H1 (cell line): ENCODE results near the gene MDFI.

Experiments
- ATF2 ChIP-seq: IDR thresholded peaks from 2 replicates; pipeline ENCODE4 v1.6.1; 2012; ENCODE audit warnings: low read length, inconsistent platforms
- CBX5 ChIP-seq: fragments of 300-800, 300-1000 bp; sonication (generic); IDR thresholded peaks from 2 replicates; pipeline ENCODE4 v1.7.1; 2016; ENCODE audit warnings: antibody characterized with exemption, low read length, low read depth
- CEBPB ChIP-seq: IDR thresholded peaks from 2 replicates; pipeline ENCODE4 v1.6.1; 2012; ENCODE audit warnings: low read depth, low read length
- CHD1 ChIP-seq: IDR thresholded peaks from 2 replicates; pipeline ENCODE4 v1.6.1; 2012; ENCODE audit warnings: low read depth, low read length, improper control_type of control experiment
- POLR2AphosphoS5 ChIP-seq: IDR thresholded peaks from 2 replicates; pipeline ENCODE4 v1.6.1; 2011; ENCODE audit warnings: low read depth, low read length
- SIX5 ChIP-seq: IDR thresholded peaks from 2 replicates; pipeline ENCODE4 v1.6.1; 2011; ENCODE audit warnings: mild to moderate bottlenecking, low read depth, low read length
- TAF1 ChIP-seq: IDR thresholded peaks from 2 replicates; pipeline ENCODE4 v1.6.1; 2011; ENCODE audit warnings: mild to moderate bottlenecking, low read depth, low read length
- TF ChIP-seq, protein P1 (sequence below), 3 experiments: IDR thresholded peaks; 1 replicate in 2 of 3; 2 replicates in 1 of 3; pipeline versions ENCODE4 v1.5.1 to v1.6.1; 2011; ENCODE audit warnings: low read length in 3 of 3, mild to moderate bottlenecking in 3 of 3, inconsistent platforms in 2 of 3, low read depth in 1 of 3, moderate library complexity in 1 of 3; ENCODE audit not compliant: insufficient read depth in 1 of 3; ENCODE audit errors: control extremely low read depth in 1 of 3
- TF ChIP-seq, protein P2 (sequence below): IDR thresholded peaks from 2 replicates; pipeline ENCODE4 v1.6.1; 2012; ENCODE audit warnings: inconsistent platforms

DNA sequence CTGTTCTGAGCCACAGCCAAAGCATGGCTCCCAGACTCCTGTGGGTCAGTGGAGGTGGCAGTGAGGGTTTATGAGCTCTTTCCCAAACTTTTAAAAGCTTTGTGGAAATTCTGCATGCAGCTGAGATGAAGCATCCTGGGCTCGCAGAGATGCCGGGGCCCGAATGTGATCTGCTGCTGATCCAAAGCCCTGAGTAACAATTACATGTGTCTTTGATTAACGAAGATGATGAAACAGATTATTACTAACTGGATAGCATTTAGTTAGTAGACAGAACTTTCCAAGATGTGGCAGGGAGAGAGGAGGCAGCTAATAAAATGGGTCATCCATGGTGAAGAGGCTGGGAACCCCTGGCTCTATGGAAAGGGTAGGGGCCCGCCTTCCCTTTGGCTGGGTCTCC, 43.9 kb upstream of the MDFI start:
- TF ChIP-seq, protein P1, sequence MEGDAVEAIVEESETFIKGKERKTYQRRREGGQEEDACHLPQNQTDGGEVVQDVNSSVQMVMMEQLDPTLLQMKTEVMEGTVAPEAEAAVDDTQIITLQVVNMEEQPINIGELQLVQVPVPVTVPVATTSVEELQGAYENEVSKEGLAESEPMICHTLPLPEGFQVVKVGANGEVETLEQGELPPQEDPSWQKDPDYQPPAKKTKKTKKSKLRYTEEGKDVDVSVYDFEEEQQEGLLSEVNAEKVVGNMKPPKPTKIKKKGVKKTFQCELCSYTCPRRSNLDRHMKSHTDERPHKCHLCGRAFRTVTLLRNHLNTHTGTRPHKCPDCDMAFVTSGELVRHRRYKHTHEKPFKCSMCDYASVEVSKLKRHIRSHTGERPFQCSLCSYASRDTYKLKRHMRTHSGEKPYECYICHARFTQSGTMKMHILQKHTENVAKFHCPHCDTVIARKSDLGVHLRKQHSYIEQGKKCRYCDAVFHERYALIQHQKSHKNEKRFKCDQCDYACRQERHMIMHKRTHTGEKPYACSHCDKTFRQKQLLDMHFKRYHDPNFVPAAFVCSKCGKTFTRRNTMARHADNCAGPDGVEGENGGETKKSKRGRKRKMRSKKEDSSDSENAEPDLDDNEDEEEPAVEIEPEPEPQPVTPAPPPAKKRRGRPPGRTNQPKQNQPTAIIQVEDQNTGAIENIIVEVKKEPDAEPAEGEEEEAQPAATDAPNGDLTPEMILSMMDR (IDR thresholded peaks at IDR 0.05; ENCODE audit: control extremely low read depth in 1 of 3, insufficient read depth in 1 of 3, low read depth in 1 of 3, low read length in 3 of 3): no peak
- TF ChIP-seq POLR2AphosphoS5: no peak
- TF ChIP-seq CHD1: no peak
- no peak for TF ChIP-seq TAF1
- no peak for TF ChIP-seq SIX5
- no peak for TF ChIP-seq ATF2
- TF ChIP-seq, protein P2, sequence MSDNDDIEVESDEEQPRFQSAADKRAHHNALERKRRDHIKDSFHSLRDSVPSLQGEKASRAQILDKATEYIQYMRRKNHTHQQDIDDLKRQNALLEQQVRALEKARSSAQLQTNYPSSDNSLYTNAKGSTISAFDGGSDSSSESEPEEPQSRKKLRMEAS: no peak
- TF ChIP-seq CBX5: no peak
- TF ChIP-seq CEBPB: no peak
